Measurements from ENCODE around the gene C1QTNF1.

C1QTNF1 gene

DNA sequence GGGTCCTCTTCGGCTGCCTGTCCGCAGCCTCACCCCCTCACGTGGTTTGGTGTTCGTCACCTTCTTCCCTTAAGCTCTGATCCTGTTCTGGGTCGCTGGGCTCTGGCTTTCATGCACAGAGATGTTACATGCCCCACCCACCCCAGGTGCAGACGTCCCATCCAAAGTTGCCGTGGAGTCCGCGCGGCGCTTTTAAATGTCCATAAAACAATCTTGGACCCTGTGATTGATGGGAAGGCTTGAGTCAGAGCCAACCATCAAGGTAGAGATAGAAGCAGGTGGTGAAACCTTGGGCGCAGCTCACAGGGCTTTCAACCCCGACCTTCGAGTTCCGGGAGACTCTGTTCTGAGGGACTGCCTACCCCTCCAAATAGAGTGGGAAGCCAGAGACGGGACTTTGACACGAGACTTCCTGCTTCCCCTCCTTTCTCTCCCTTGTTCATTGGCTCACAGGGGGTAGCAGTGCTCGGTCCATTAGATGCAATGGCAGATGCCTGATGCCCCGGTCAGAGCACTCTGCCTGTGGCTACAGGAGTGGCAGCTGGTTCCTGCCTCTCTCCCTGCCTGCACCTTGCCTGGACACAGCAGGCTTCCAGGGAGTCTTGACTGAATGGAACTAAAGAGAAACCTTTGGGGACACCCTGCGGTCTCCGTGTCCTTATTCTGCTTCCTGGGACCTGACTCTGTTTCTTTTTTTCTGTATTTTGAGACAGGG, 54.7 kb downstream of the C1QTNF1 start:
- DNase-seq (ENCODE audit: low read depth, low spot score): no peak

GRCh38 chr17:79079421-79080200, 55.6 kb downstream of the C1QTNF1 start:
- DNase-seq (ENCODE audit: low read depth, low spot score): no peak

GRCh38 chr17:79080349-79080748, 56.4 kb downstream of the C1QTNF1 start:
- no peak for DNase-seq (ENCODE audit: low read depth, low spot score)

GRCh38 chr17:79080761-79081290, 56.9 kb downstream of the C1QTNF1 start:
- no peak for DNase-seq (ENCODE audit: low read depth, low spot score)

- DNase-seq (ENCODE audit: low read depth, low spot score): no peak
Measured at GRCh38 chr17:79081571-79082276, 57.8 kb downstream of the C1QTNF1 start.

GRCh38 chr17:79082311-79083190, 58.6 kb downstream of the C1QTNF1 start:
- DNase-seq (ENCODE audit: low read depth, low spot score): no peak

DNA sequence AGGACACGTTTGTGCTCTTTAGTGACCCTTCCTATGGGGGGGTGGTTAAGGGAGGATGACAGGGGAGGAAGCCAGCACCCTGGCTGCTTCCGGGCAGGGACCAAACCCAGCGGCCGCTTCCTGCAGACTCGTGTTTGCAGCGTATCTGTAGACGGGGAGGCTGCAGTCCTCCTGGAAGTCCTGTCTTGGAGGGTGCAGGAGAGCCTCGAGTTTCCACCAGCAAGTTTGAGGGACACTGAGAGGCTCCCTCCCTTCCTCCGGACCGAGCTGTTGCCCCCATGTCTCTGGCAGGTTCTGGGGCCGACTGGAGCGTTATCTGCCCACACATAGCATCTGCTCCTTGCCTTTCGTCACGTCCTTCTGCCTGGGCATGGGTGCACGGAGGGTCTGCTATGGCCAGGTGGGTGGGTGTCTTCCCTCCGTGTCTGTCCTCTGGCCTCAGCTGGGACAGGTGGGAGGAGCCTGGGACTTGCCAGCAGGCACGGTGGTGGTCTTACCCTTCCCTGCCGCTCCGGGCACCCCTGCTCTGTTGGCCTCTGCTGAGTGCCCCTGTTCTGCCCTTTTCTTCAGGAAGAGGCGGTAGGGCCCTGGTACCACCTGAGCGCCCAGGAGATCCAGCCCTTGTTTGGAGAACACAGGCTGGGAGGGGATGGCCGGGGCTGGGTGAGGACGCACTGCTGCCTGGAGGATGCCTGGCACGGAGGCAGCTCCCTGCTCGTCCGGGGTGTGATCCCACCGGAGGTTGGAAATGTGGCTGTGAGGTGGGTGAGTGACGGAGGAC, 59.4 kb downstream of the C1QTNF1 start:
- DNase-seq (ENCODE audit: low read depth, low spot score): no peak

DNA sequence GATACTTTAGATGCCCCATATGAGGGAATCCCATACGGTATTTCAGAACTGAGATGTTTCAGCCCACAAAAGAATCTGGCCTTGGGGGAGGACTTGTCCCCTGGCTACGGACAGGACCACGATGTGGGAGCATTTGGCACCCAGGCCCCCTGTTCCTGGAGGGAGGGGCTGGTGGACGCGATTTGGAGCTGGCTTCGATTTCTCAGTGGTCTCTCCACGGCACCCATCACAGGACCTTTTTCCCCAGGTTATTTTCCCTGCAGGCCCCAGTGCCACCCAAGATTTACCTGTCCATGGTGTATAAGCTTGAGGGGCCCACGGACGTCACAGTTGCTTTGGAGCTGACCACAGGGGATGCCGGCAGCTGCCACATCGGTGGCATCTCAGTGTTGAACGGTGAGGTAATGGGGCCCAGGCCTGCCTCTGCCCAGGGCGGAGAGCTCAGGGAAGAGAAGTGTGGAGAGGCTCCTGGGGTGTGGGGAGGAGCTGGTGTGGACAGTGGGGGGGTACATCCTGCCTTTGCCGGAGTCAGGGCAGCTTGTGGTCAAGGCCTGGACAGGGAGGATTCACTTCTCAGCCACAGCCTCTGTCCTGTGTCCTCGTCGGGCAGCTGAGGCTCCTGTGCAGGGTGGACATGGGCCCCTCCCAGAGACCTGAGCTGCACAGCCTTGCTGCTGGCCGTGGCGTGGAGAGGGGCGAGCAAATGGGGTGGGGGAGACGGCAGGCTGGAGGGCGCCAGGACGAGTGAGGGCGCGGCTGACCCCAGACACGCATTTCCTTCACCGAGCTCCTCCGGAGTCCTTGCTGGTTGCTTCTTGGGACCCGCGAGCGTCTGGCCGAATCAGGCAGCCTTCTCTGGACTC, 60.6 kb downstream of the C1QTNF1 start:
- DNase-seq (ENCODE audit: low read depth, low spot score): no peak

DNA sequence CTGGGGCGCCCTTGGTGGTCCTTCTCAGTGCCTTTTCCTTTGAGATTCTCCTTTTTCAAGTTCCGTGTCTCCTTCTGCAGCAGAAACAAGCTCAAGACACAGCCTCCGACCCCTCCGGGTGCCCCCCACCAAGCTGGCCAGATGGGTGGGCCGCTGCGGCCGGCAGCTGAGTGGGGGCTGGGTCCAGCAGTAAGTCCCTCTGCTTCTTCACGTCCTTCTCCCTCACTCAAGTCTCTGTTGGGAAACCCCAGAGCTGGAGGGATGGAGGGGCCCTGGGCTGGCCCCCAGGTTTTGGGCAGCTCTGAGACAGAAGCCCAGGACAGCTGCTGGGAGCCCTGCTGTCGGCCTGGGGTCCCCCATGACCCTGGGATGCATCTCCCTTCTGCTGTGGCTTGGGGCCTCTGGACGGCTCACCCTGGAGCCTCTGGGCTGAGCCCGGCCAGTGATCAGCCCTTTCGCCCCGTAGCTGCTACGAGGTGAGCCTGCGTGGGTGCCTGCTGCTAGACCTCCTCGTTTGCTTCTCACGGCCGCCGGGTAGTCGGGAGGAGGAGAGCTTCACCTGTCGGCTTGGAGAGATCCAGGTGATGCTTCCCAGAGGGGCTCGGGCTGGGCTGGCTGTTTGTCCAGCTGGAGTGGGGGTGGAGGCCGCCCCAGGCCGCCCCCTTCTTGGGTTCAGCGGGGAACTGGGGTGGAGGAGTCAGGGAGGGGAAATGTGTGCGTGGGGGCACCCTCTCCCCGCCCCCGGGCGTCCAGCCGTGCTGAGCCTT, 61.4 kb downstream of the C1QTNF1 start:
- DNase-seq (ENCODE audit: low read depth, low spot score): no peak

- no peak for DNase-seq (ENCODE audit: low read depth, low spot score)
Measured at GRCh38 chr17:79085921-79086551, 62.1 kb downstream of the C1QTNF1 start.

- no peak for DNase-seq (ENCODE audit: low read depth, low spot score)
Measured at GRCh38 chr17:79086609-79087427, 62.8 kb downstream of the C1QTNF1 start.

- DNase-seq (ENCODE audit: low read depth, low spot score): peak; percentile 17
Measured at GRCh38 chr17:79087428-79088143, 63.6 kb downstream of the C1QTNF1 start.

DNA sequence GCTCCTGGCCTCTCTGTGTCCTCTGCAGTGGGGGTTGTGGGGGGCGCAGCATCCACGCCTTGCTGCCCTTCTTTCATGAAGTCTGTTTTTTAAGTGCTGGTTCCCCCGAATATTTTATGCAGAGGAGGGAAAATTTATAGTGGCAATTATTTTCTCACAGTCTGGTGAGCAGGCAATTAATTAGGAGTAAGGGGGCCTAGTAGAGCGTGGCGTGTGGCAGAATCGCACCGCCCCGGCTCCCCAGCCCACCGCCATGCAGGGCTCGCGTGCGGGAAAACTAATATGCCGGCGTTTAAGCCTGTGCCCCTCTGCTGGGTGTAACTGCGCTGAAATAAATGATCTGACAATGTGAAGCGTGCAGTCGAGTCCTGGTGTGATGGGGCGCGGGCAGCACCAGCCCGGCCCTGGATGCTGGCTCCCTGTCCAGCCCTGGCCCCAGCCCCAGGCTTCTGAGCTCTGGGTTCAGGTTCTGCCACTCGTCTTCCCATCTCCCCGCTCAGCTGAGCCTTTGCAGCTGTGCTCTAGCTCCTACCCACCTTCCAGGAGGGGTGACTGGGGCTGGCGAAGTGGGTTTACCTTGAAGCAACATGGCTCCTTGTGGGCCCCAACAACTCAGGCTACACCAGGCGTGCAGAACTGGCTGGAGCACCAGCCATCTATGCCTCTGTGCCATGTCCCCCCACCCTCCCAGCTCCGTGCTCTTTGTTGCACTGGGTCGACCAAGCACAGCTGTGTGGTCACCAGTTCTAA, 64.5 kb downstream of the C1QTNF1 start:
- no peak for DNase-seq (ENCODE audit: low read depth, low spot score)

DNA sequence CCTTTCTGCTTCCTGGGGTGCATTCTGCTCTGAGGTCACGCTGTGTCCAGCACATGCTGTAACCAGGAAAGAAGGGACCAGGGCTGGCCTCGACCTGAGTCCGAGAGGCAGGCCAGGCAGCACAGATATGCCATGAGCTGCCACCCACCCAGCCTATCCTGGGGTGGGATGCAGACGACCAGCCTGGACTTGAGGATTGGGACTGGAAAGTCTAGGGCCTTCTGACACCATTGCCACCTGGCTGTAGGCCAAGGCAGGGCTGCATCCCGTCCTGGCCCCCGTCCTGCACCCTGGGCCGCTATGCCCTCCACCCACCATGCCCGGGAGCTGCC, 65.0 kb downstream of the C1QTNF1 start:
- no peak for DNase-seq (ENCODE audit: low read depth, low spot score)

DNA sequence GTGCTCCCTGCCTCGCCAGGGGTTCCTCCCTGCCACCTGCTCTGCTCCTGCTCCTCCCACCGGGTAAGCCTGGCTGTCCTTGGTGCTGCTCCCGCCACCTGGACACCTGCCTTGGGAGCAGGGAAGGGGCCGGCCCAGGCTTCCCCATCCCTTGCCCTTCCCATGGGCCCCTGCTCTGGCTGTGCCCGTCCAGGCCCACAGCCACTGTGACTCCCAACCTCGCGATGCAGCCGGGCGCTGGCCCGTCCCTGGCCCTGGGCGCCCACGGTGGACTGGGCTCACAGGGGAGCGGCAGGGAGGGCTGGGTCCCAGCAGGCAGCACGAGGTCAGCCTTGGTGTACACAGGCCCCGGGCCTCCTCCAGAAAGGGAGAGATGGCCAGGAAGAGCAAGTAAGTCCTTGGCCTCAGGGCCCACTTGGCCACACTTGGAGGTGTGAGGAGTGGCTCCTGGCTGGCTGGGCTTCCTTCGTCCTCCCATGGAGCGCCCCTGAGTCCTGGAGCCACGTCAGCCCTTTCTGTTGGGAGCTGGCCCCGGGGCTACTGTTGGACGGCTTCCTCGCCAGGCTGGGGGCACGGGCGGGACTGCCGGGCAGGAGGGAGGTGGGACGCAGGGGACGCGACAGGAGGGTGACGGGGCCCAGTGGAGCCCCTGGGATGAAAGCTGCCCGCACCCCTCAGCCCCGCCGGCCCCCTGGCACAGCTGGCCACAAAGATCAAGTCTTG, 65.9 kb downstream of the C1QTNF1 start:
- DNase-seq (ENCODE audit: low read depth, low spot score): no peak

All from smooth muscle cell of the brain vasculature (primary cell).